H1 (cell line): ENCODE data around the gene RNF220. TPM values are rescaled to one million over a fixed set of nuclear protein-coding genes. Genes with fewer than 3 reads are reported as not detected.

ENCODE experiments used
- CTCF ChIA-PET: fragments of 300-600 bp; sonication (Branson Sonifier 250); formaldehyde crosslinking; loops from one replicate; lab custom pipeline; 2021; ENCODE audit not compliant: partially characterized antibody; lab: Charles Lee
- POLR2A ChIA-PET: fragments of 300-600 bp; sonication (Branson Sonifier 250); formaldehyde crosslinking; loops from one replicate; lab custom pipeline; 2021; ENCODE audit warnings: inconsistent platforms; ENCODE audit not compliant: partially characterized antibody; lab: Charles Lee
- DNase-seq, 2 experiments: peaks; one replicate each; pipeline versions ENCODE4 v3.0.0 to v3.0.0-alpha.2; 2010 to 2022; ENCODE audit warnings: low spot score in 2 of 2, low read depth in 1 of 2, mixed read lengths in 1 of 2
- FAIRE-seq: peaks from 2 replicates; lab custom pipeline; 2011; peaks lifted over from hg19 to GRCh38; lab: Jason Lieb, UNC
- H2AFZ ChIP-seq: 2 replicates; pipeline ENCODE4 v1.8.1; 2012; ENCODE audit warnings: low read length, inconsistent platforms
- H2AK5ac ChIP-seq: 2 replicates; pipeline ENCODE4 v1.6.1; 2013; ENCODE audit warnings: low read depth, low read length
- H2BK120ac ChIP-seq: replicated peaks from 2 replicates; pipeline ENCODE3; 2013; ENCODE audit warnings: low read depth, low read length, inconsistent platforms
- H2BK12ac ChIP-seq: 2 replicates; pipeline ENCODE4 v1.6.1; 2013; ENCODE audit warnings: low read depth, low read length
- H2BK15ac ChIP-seq: 2 replicates; pipeline ENCODE4 v1.6.1; 2013; ENCODE audit warnings: low read length
- H2BK20ac ChIP-seq: 2 replicates; pipeline ENCODE4 v1.6.1; 2013; ENCODE audit warnings: low read length
- H2BK5ac ChIP-seq: 2 replicates; pipeline ENCODE4 v1.6.1; 2013; ENCODE audit warnings: low read depth, low read length
- H3K14ac ChIP-seq: 2 replicates; pipeline ENCODE4 v1.6.1; 2013; ENCODE audit warnings: inconsistent platforms; ENCODE audit not compliant: insufficient read length
- H3K18ac ChIP-seq: 2 replicates; pipeline ENCODE4 v1.6.1; 2013; ENCODE audit warnings: low read length; ENCODE audit errors: extremely low read depth
- H3K23ac ChIP-seq: 2 replicates; pipeline ENCODE4 v1.6.1; 2013; ENCODE audit warnings: inconsistent platforms; ENCODE audit not compliant: insufficient read length
- H3K23me2 ChIP-seq: 2 replicates; pipeline ENCODE4 v1.6.1; 2013; ENCODE audit warnings: low read depth, low read length
- H3K27ac ChIP-seq: 2 replicates; pipeline ENCODE4 v1.6.1; 2011; ENCODE audit warnings: low read depth, low read length, inconsistent platforms
- H3K27me3 ChIP-seq, 4 experiments: replicated peaks in 1 of 4; 1 replicate in 1 of 4; 2 replicates in 3 of 4; pipeline versions ENCODE4 v1.6.1 to v1.8.1; 2011 to 2013; ENCODE audit warnings: low read length in 3 of 4, mild to moderate bottlenecking in 3 of 4, inconsistent platforms in 2 of 4, mixed read lengths in 2 of 4, moderate library complexity in 1 of 4; ENCODE audit not compliant: control insufficient read depth in 3 of 4, insufficient read depth in 3 of 4; ENCODE audit errors: extremely low read depth in 1 of 4
- H3K36me3 ChIP-seq, 4 experiments: 2 replicates each; pipeline versions ENCODE4 v1.6.1 to v1.8.1; 2011 to 2013; ENCODE audit warnings: mild to moderate bottlenecking in 4 of 4, low read length in 3 of 4, moderate library complexity in 2 of 4, control low read depth in 1 of 4, inconsistent platforms in 1 of 4; ENCODE audit not compliant: insufficient read depth in 4 of 4, control insufficient read depth in 2 of 4
- H3K4ac ChIP-seq: replicated peaks from 2 replicates; pipeline ENCODE3; 2013; ENCODE audit warnings: low read length, low read depth, mixed read lengths, inconsistent platforms; ENCODE audit not compliant: insufficient read length
- H3K4me1 ChIP-seq, 4 experiments: replicated peaks in 1 of 4; 1 replicate in 1 of 4; 2 replicates in 3 of 4; pipeline versions ENCODE4 v1.6.1 to v1.8.1; 2011 to 2013; ENCODE audit warnings: low read length in 3 of 4, inconsistent platforms in 2 of 4, mixed read lengths in 1 of 4; ENCODE audit not compliant: insufficient read depth in 4 of 4, control insufficient read depth in 3 of 4
- H3K4me2 ChIP-seq, 2 experiments: 2 replicates each; pipeline versions ENCODE4 v1.6.1 to v1.8.1; 2011 to 2013; ENCODE audit warnings: low read depth in 2 of 2, low read length in 2 of 2, control low read depth in 1 of 2, inconsistent platforms in 1 of 2, mild to moderate bottlenecking in 1 of 2; ENCODE audit not compliant: insufficient read depth in 1 of 2
- H3K4me3 ChIP-seq, 4 experiments: fragments of 200-600, 300-600 bp in 1 of 4; sonication (generic), shearing (Covaris generic), sonication (Bioruptor Twin) in 1 of 4; 2 replicates each; pipeline versions ENCODE4 v1.5.1 to v1.8.1; 2011 to 2016; ENCODE audit warnings: low read length in 4 of 4, low read depth in 3 of 4, control low read depth in 2 of 4, inconsistent platforms in 2 of 4, mild to moderate bottlenecking in 2 of 4, mixed read lengths in 1 of 4, moderate library complexity in 1 of 4; ENCODE audit not compliant: insufficient read depth in 2 of 4; ENCODE audit errors: extremely low read depth in 1 of 4
- H3K56ac ChIP-seq: replicated peaks from 2 replicates; pipeline ENCODE3; 2013; ENCODE audit warnings: low read depth, mild to moderate bottlenecking, mixed read lengths, low read length, inconsistent platforms; ENCODE audit not compliant: insufficient read length
- H3K79me1 ChIP-seq: 2 replicates; pipeline ENCODE4 v1.6.1; 2013; ENCODE audit warnings: low read depth, low read length, control low read depth
- H3K79me2 ChIP-seq, 2 experiments: 2 replicates each; pipeline versions ENCODE4 v1.6.1 to v1.8.1; 2012 to 2013; ENCODE audit warnings: low read length in 2 of 2, mild to moderate bottlenecking in 2 of 2, inconsistent platforms in 1 of 2; ENCODE audit not compliant: insufficient read depth in 2 of 2, control insufficient read depth in 1 of 2
- H3K9ac ChIP-seq, 4 experiments: replicated peaks in 1 of 4; 1 replicate in 1 of 4; 2 replicates in 3 of 4; pipeline versions ENCODE4 v1.6.1 to v1.8.1; 2011 to 2013; ENCODE audit warnings: low read depth in 3 of 4, low read length in 3 of 4, control low read depth in 2 of 4, mild to moderate bottlenecking in 2 of 4, moderate library complexity in 2 of 4, inconsistent platforms in 1 of 4; ENCODE audit errors: extremely low read depth in 1 of 4
- H3K9me3 ChIP-seq, 2 experiments: 2 replicates each; pipeline versions ENCODE4 v1.6.1 to v1.8.1; 2012 to 2013; ENCODE audit warnings: mild to moderate bottlenecking in 2 of 2, moderate library complexity in 2 of 2, control low read depth in 1 of 2, inconsistent platforms in 1 of 2, low read depth in 1 of 2, low read length in 1 of 2, mixed read lengths in 1 of 2; ENCODE audit not compliant: insufficient read depth in 2 of 2
- H4K20me1 ChIP-seq, 2 experiments: replicated peaks in 1 of 2; 2 replicates each; pipeline versions ENCODE3 to v1.8.1; 2011 to 2013; ENCODE audit warnings: inconsistent platforms in 2 of 2, low read length in 2 of 2, mild to moderate bottlenecking in 1 of 2; ENCODE audit not compliant: insufficient read depth in 2 of 2, control insufficient read depth in 1 of 2
- H4K5ac ChIP-seq: 2 replicates; pipeline ENCODE4 v1.6.1; 2013; ENCODE audit warnings: low read length, low read depth, mixed read lengths, inconsistent platforms; ENCODE audit not compliant: insufficient read length
- H4K8ac ChIP-seq: 2 replicates; pipeline ENCODE4 v1.8.0; 2013; ENCODE audit warnings: mild to moderate bottlenecking, moderate library complexity, low read length, inconsistent platforms; ENCODE audit not compliant: insufficient read depth; ENCODE audit errors: extremely low read depth
- H4K91ac ChIP-seq: replicated peaks from 2 replicates; pipeline ENCODE3; 2013; ENCODE audit warnings: low read length, mixed read lengths, inconsistent platforms; ENCODE audit not compliant: insufficient read length
- CBX5 ChIP-seq: fragments of 300-800, 300-1000 bp; sonication (generic); IDR thresholded peaks from 2 replicates; pipeline ENCODE4 v1.7.1; 2016; ENCODE audit warnings: antibody characterized with exemption, low read length, low read depth
- EGR1 ChIP-seq: IDR thresholded peaks from 2 replicates; pipeline ENCODE4 v1.6.1; 2011; ENCODE audit warnings: low read depth, low read length, borderline replicate concordance
- EZH2 ChIP-seq: fragments of 200-600 bp; sonication (generic); IDR thresholded peaks from 2 replicates; pipeline ENCODE4 v1.7.1; 2012; ENCODE audit warnings: low read depth, mild to moderate bottlenecking, moderate library complexity, low read length, inconsistent platforms; ENCODE audit not compliant: severe bottlenecking
- KDM5A ChIP-seq: fragments of 200-600 bp; IDR thresholded peaks from 2 replicates; pipeline ENCODE4 v1.7.1; 2012; ENCODE audit warnings: mild to moderate bottlenecking, low read length, inconsistent platforms, mixed read lengths
- SIX5 ChIP-seq: IDR thresholded peaks from 2 replicates; pipeline ENCODE4 v1.6.1; 2011; ENCODE audit warnings: mild to moderate bottlenecking, low read depth, low read length
- SRF ChIP-seq: IDR thresholded peaks from 2 replicates; pipeline ENCODE4 v1.6.1; 2011; ENCODE audit warnings: mild to moderate bottlenecking, low read depth, low read length, moderate library complexity
- TAF1 ChIP-seq: IDR thresholded peaks from 2 replicates; pipeline ENCODE4 v1.6.1; 2011; ENCODE audit warnings: mild to moderate bottlenecking, low read depth, low read length
- TEAD4 ChIP-seq: IDR thresholded peaks from 2 replicates; pipeline ENCODE4 v1.6.1; 2012; ENCODE audit warnings: low read depth, low read length, inconsistent platforms, mixed read lengths
- WGBS, 2 experiments: shearing (Covaris generic) in 1 of 2; methylation state at CpG; one replicate each; pipeline versions ENCODE4 v1.1.6 to v1.1.7; 2013 to 2015; ENCODE audit warnings: low lambda C conversion rate in 2 of 2, mixed read lengths in 2 of 2, inconsistent platforms in 1 of 2, low coverage in 1 of 2, missing lambda C conversion rate in 1 of 2; ENCODE audit not compliant: insufficient replicate concordance in 2 of 2, insufficient coverage in 1 of 2, insufficient read length in 1 of 2; ENCODE audit errors: extremely low coverage in 1 of 2, missing lambda C conversion rate in 1 of 2; 5-methylcytosine and 5-hydroxymethylcytosine counted together
- polyA plus RNA-seq, 7 experiments: library from polyadenylated mRNA; depleted of rRNA in 3 of 7; stranded (reverse) in 5 of 7; unstranded in 2 of 7; fragments of >200 nt in 5 of 7; fragments of 200-250 nt in 2 of 7; gene quantifications; 1 replicate in 5 of 7; 2 replicates in 1 of 7; 4 replicates in 1 of 7; pipeline versions ENCODE4 v1.2.1 to v1.2.3, GENCODE V29; 2011 to 2013; ENCODE audit warnings: missing spikeins in 2 of 7, mixed read lengths in 2 of 7
- total RNA-seq: library from RNA; stranded (reverse); fragmentation: NEBNext Ultra II Directional; extraction: Animal tissue kit (Norgen Biotek cat#: 25700); gene quantifications from 2 replicates; pipeline ENCODE4 v1.2.1, GENCODE V29; 2021

The RNF220 gene
- total and polyA plus RNA-seq, 2 of the 8 experiments (the other 6 are each of a cell fraction or from before 2014, with no cell fraction given): 123 to 160 TPM

DNA sequence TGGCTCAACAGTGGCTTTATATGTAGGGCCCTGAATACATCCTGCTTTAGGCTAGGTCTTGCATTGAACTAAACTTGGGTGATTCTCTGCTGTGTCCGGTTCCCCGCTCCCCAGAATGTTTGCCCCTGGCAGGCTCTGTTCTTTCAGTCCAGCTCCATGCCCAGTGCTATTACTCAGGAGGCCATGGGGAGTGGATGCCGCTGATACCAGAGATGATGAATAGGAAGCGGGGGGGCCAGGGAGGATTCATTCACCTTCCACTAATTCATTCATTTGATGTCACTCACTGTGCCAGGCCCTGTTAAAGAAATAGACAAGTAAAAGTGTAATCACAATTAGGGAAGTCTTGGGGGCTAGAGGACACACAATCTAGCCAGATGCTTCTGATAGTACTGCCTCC is 185.4 kb downstream of the RNF220 start:
- CTCF ChIA-PET: interaction anchor here (0.8 to 8.0 kb wide), 10 partner anchors 9 to 210 kb away, joined by 3 to 69 read pairs (median 3); no protein-coding TSS in a partner anchor
- no peak overlapping the region for H3K56ac ChIP-seq

More for the DNA sequence above, 185.4 kb downstream of the RNF220 start:
- Histone ChIP-seq H3K18ac (no peak overlapping the region), H2BK12ac (no peak overlapping the region), H3K27me3 (no peaks in the 10 kb centered on the region; a peak in 1 of 7 replicates), H2AK5ac (no peak overlapping the region), H4K20me1 (no peaks in the 10 kb centered on the region), H4K5ac (no peak overlapping the region), H3K9me3 (no peaks in the 10 kb centered on the region), H3K79me1 (peaks cover 5% of the 10 kb centered on the region; the same call in 1 of the 2 replicates), H3K4me3 (no peak overlapping the region), H2BK120ac (no peak overlapping the region), H3K14ac (no peak overlapping the region), H3K79me2 (no peaks in the 10 kb centered on the region), H4K91ac (no peak overlapping the region), H2AFZ (no peak overlapping the region), H3K4me1 (peaks cover 18 to 26% (median 22%) of the 10 kb centered on the region in 4 experiments), H3K4ac (no peak overlapping the region), H3K4me2 (no peak overlapping the region), H3K27ac (no peak overlapping the region), H3K23me2 (no peaks in the 10 kb centered on the region), H3K23ac (no peak overlapping the region), H4K8ac (no peak overlapping the region), H2BK20ac (no peak overlapping the region), H2BK5ac (no peak overlapping the region), H3K36me3 (no peaks in the 10 kb centered on the region), H2BK15ac (no peak overlapping the region), H3K9ac (no peak overlapping the region)
- FAIRE-seq: no peak
- TF ChIP-seq EZH2: no peak
- no peak for TF ChIP-seq TAF1
- no peak for TF ChIP-seq SRF
- no peak for TF ChIP-seq SIX5
- TF ChIP-seq CBX5: no peak
- TF ChIP-seq TEAD4: no peak
- no peak for TF ChIP-seq KDM5A
- TF ChIP-seq EGR1: no peak
- WGBS, 2 experiments: 86% methylated on average over 4 of the region's 4 CpGs; no CpG with 5 or more reads in 1 of the 2 experiments
- POLR2A ChIA-PET: interaction anchor here (0.6 to 0.8 kb wide), 3 partner anchors 47 to 262 kb away, joined by 3 to 6 read pairs (median 3); no protein-coding TSS in a partner anchor
- DNase-seq: no peak
